Effector memory CD8-positive, alpha-beta T cell (primary cell): ENCODE data around the gene CELF5.
"Not testable (repeated sequence)": the region's sequence is repeated elsewhere in the genome, so short reads cannot be mapped to it uniquely, and the experiment has no call there.

Experiments used
- ATAC-seq: fragments of 150-1000 bp; cut with Tn5 transposase; replicated peaks from 2 replicates; pipeline ENCODE4 v1.10.0; 2021; ENCODE audit warnings: mild to moderate bottlenecking, moderate library complexity
- DNase-seq, 3 experiments: peaks; one replicate each; pipeline ENCODE4 v3.0.0; 2021
- H3K27ac Mint-ChIP-seq, 2 donors: one replicate each; pipeline ENCODE4 v1.8.0; 2022; ENCODE audit warnings: mild to moderate bottlenecking in 2 of 2, mixed read lengths in 2 of 2, moderate library complexity in 2 of 2
- H3K27me3 Mint-ChIP-seq, 2 donors: one replicate each; pipeline ENCODE4 v1.8.0; 2022; ENCODE audit warnings: mixed read lengths in 2 of 2
- H3K36me3 Mint-ChIP-seq: one replicate; pipeline ENCODE4 v1.8.0; 2022; ENCODE audit warnings: mild to moderate bottlenecking, moderate library complexity, mixed read lengths; ENCODE audit not compliant: insufficient read depth
- H3K4me1 Mint-ChIP-seq, 2 donors: one replicate each; pipeline ENCODE4 v1.8.0; 2022; ENCODE audit warnings: low read depth in 2 of 2, mixed read lengths in 2 of 2
- H3K4me3 Mint-ChIP-seq, 2 donors: one replicate each; pipeline ENCODE4 v1.8.0; 2022; ENCODE audit warnings: mild to moderate bottlenecking in 2 of 2, mixed read lengths in 2 of 2, moderate library complexity in 2 of 2
- H3K9me3 Mint-ChIP-seq, 2 donors: one replicate each; pipeline ENCODE4 v1.8.0; 2022; ENCODE audit warnings: mixed read lengths in 2 of 2

Gene CELF5

DNA sequence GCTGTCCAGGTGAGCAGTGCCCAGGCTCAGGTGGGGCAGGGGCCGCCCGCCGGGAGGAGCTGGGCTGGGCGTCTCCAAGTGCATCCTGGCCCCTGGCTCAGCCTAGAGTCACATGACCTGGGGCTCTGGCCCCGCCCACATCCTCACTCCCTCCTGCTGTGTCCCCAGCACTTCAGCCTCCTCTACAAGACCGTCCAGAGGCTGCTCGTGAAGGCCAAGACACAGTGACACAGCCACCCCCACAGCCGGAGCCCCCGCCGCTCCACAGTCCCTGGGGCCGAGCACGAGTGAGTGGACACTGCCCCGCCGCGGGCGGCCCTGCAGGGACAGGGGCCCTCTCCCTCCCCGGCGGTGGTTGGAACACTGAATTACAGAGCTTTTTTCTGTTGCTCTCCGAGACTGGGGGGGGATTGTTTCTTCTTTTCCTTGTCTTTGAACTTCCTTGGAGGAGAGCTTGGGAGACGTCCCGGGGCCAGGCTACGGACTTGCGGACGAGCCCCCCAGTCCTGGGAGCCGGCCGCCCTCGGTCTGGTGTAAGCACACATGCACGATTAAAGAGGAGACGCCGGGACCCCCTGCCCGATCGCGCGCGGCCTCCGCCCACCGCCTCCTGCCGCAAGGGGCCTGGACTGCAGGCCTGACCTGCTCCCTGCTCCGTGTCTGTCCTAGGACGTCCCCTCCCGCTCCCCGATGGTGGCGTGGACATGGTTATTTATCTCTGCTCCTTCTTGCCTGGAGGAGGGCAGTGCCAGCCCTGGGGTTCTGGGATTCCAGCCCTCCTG is 16.8 kb upstream of the CELF5 start:
- Mint-ChIP-seq H3K9me3 (no peaks in the 10 kb centered on the region), H3K4me1 (peaks cover 7 to 9% of the 10 kb centered on the region in 2 donors), H3K4me3 (no peak overlapping the region), H3K27ac (no peak overlapping the region), H3K36me3 (peaks cover 13% of the 10 kb centered on the region), H3K27me3 (no peaks in the 10 kb centered on the region)
- DNase-seq, result no peak
- ATAC-seq, result no peak

- no peak overlapping the region for H3K4me3 Mint-ChIP-seq
- ATAC-seq (no peak), DNase-seq (no peak)
- H3K27ac Mint-ChIP-seq, result no peak overlapping the region
- peaks cover 7 to 9% of the 10 kb centered on the region in 2 donors for H3K4me1 Mint-ChIP-seq
- H3K27me3 Mint-ChIP-seq, result no peaks in the 10 kb centered on the region
- no peaks in the 10 kb centered on the region for H3K9me3 Mint-ChIP-seq
- H3K36me3 Mint-ChIP-seq, result peaks cover 13% of the 10 kb centered on the region
Measured at GRCh38 chr19:3208317-3209207, 15.9 kb upstream of the CELF5 start.

GRCh38 chr19:3210347-3211017 is 14.0 kb upstream of the CELF5 start:
- Mint-ChIP-seq H3K27me3 (no peaks in the 10 kb centered on the region), H3K27ac (no peak overlapping the region), H3K9me3 (no peaks in the 10 kb centered on the region), H3K4me1 (peaks cover 7 to 9% of the 10 kb centered on the region in 2 donors), H3K4me3 (no peak overlapping the region), H3K36me3 (peaks cover 13% of the 10 kb centered on the region)
- ATAC-seq, result peak; percentile 88
- peak; percentile 59 to 75 (median 64) for DNase-seq

GRCh38 chr19:3211191-3211590 is 13.3 kb upstream of the CELF5 start:
- Mint-ChIP-seq H3K36me3 (peaks cover 13% of the 10 kb centered on the region), H3K27ac (no peak overlapping the region), H3K4me1 (peaks cover 7 to 9% of the 10 kb centered on the region in 2 donors), H3K9me3 (no peaks in the 10 kb centered on the region), H3K27me3 (no peaks in the 10 kb centered on the region), H3K4me3 (no peak overlapping the region)
- DNase-seq (no peak), ATAC-seq (no peak)

GRCh38 chr19:3213159-3213558 is 11.3 kb upstream of the CELF5 start:
- no peaks in the 10 kb centered on the region for H3K27me3 Mint-ChIP-seq
- no peak for ATAC-seq
- peaks cover 6% of the 10 kb centered on the region for H3K36me3 Mint-ChIP-seq

DNA sequence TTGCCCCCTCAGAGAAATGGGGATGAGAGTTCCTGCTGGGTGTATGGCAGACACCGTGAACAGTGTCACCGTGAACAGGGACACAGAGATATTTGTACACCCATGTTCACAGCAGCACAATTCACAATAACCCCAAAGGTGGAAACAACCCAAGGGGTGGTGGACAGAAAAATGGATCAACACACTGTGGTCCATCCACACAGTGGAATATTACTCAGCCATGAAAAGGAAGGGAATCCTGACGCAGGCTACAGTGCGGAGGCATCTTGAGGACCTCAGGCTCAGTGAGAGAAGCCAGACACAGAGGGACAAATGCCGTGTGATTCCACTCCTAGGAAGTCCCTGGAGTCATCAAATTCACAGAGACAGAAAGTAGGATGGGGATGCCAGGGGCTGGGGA is 7.6 kb upstream of the CELF5 start:
- no peak for DNase-seq
- Mint-ChIP-seq H3K36me3 (no peaks in the 10 kb centered on the region), H3K4me3 (no peak overlapping the region), H3K4me1 (no peaks in the 10 kb centered on the region), H3K9me3 (no peaks in the 10 kb centered on the region), H3K27ac (no peak overlapping the region), H3K27me3 (no peaks in the 10 kb centered on the region)
- ATAC-seq, result no peak

More at GRCh38 chr19:3213159-3213558, 11.3 kb upstream of the CELF5 start:
- Mint-ChIP-seq H3K4me3 (no peak overlapping the region), H3K4me1 (peaks cover 7 to 9% of the 10 kb centered on the region in 2 donors), H3K9me3 (no peaks in the 10 kb centered on the region), H3K27ac (peak overlapping the region; percentile 64 to 84)
- no peak for DNase-seq

DNA sequence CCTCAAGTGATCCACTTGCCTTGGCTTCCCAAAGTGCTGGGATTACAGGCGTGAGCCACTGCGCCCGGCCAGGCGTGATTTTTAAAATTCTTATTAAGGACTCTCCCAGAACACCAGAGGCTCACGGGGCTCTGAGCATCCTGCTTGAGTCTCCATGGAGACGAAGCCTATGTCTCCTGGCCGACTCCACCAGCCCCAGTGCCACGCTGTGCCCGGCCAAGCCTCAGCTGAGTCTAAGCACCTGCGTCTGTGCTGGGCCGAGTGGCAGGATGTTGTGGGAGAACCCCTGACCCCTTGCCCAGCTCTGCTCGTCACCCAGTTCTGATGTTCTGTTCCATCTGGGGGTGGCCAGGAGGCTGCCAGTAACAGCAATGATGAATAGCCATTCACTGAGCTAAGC is 3.9 kb upstream of the CELF5 start:
- DNase-seq (no peak), ATAC-seq (no peak)
- no peaks in the 10 kb centered on the region for H3K4me1 Mint-ChIP-seq
- no peak overlapping the region for H3K4me3 Mint-ChIP-seq
- H3K36me3 Mint-ChIP-seq, result peaks cover 4% of the 10 kb centered on the region
- no peak overlapping the region for H3K27ac Mint-ChIP-seq
- peaks cover 0 to 7% of the 10 kb centered on the region in 2 donors for H3K27me3 Mint-ChIP-seq
- no peaks in the 10 kb centered on the region for H3K9me3 Mint-ChIP-seq

- ATAC-seq, H3K9me3 Mint-ChIP-seq, H3K4me1 Mint-ChIP-seq, H3K27ac Mint-ChIP-seq, H3K4me3 Mint-ChIP-seq, DNase-seq, H3K36me3 Mint-ChIP-seq: not testable (repeated sequence)
- H3K27me3 Mint-ChIP-seq, result peaks cover 7 to 16% of the 10 kb centered on the region in 2 donors
Measured at GRCh38 chr19:3221576-3221975, 2.9 kb upstream of the CELF5 start.

DNA sequence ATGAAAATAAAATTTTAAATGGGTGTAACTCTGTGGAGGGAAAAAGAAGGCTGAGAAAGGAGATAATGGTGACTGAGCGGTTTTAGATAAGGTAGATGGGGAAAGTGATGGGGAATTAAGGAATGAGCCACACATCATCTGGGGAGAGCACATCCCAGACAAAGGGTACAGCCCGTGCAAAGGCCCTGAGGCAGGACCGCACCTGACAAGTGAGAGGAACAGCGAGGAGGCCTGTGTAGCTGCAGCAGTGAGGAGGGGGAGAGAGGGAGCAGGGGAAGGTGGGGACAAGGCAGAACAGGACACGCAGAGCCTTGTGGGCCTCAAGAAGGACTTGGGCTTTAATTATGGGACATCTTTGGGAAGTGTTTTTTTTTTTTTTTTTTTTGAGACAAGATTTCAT is 1.8 kb upstream of the CELF5 start:
- no peak for DNase-seq
- Mint-ChIP-seq H3K4me3 (no peak overlapping the region), H3K27me3 (peaks cover 18 to 27% of the 10 kb centered on the region in 2 donors)

DNA sequence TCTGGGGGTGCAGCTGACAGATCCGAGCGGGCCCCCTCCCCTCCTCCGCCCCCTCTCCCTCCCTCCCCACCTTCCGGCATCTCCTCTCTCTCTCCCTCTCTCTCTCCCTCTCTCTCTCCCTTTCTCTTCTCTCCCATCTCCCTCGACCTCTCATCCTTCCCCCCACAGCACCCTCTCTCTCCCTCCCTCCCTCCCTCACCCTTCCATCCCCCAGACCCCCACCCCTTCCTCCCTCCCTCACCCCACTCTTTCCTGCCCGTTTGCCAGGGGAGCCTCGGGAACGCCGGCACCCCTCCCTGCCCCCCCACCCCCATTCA is 666 bp downstream of the CELF5 start:
- no peak overlapping the region for H3K27ac Mint-ChIP-seq
- H3K9me3 Mint-ChIP-seq, result no peaks in the 10 kb centered on the region
- H3K4me1 Mint-ChIP-seq, result no peaks in the 10 kb centered on the region
- peaks cover 24 to 35% of the 10 kb centered on the region in 2 donors for H3K27me3 Mint-ChIP-seq
- H3K4me3 Mint-ChIP-seq, result peak overlapping the region; percentile 34 to 38
- peaks cover 7% of the 10 kb centered on the region for H3K36me3 Mint-ChIP-seq
- no peak for ATAC-seq
- no peak for DNase-seq

More for the DNA sequence above, 1.8 kb upstream of the CELF5 start:
- H3K36me3 Mint-ChIP-seq, result peaks cover 7% of the 10 kb centered on the region
- no peaks in the 10 kb centered on the region for H3K4me1 Mint-ChIP-seq
- ATAC-seq, result no peak
- H3K27ac Mint-ChIP-seq, result no peak overlapping the region
- H3K9me3 Mint-ChIP-seq, result no peaks in the 10 kb centered on the region

DNA sequence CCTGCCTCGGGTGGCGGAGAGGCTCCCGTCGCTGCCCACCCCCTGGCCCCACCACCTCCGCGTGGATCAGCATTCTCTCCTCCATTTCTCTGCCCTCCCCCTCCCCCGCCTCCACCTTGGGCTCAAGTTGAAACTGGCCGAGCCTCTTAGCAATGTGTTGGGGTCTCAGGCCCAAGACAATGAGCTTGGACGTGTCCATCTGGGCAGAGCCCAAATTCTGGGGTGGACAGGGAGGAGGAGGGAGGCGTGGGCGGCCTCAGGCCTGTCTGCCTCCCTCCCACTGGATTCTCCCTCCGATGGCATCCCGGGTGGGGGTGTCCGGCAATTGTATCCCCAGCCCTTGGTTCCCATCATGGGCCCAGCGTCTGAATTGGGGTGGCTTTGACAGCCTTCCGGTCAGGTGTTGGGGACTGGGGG is 1.2 kb downstream of the CELF5 start:
- peak overlapping the region in 1 of 2 donors; percentile 25 for H3K4me3 Mint-ChIP-seq

DNA sequence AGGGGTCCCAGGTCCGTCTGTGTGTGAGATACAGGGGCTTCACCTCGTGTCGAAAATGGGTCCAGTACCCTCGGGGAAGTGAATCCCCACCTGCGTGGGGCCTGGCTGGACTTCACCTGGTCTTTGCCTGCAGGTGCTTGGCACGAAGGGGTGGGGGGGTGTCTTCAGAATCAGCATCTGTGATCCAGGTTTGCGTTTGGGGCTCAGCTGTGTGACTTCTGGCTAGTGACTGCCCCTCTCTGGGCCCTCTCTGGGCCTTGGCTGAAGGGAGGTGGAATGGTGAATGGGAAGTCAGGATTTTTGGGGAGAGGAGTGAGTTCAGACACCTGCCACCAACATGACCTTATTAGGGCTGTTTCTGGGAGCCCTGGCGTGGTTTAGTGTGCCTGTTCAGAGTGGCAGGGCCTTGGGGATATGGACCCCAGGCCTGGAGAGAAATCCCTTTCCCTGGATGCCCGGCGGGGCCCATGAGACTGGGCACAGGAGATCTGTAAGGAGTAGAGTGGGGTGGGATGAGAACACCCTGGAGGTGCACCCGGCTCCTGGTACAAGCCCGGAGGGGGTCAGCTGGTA is 2.7 kb downstream of the CELF5 start:
- peaks cover 7% of the 10 kb centered on the region for H3K36me3 Mint-ChIP-seq
- H3K27me3 Mint-ChIP-seq, result peaks cover 24 to 35% of the 10 kb centered on the region in 2 donors
- H3K27ac Mint-ChIP-seq, result no peak overlapping the region
- H3K4me1 Mint-ChIP-seq, result no peaks in the 10 kb centered on the region
- no peak overlapping the region for H3K4me3 Mint-ChIP-seq
- no peak for ATAC-seq
- H3K9me3 Mint-ChIP-seq, result no peaks in the 10 kb centered on the region
- no peak for DNase-seq

More for the DNA sequence above, 1.2 kb downstream of the CELF5 start:
- Mint-ChIP-seq H3K27me3 (peaks cover 24 to 35% of the 10 kb centered on the region in 2 donors), H3K27ac (no peak overlapping the region), H3K4me1 (no peaks in the 10 kb centered on the region), H3K9me3 (no peaks in the 10 kb centered on the region), H3K36me3 (peaks cover 7% of the 10 kb centered on the region)
- no peak for ATAC-seq
- DNase-seq, result no peak

DNA sequence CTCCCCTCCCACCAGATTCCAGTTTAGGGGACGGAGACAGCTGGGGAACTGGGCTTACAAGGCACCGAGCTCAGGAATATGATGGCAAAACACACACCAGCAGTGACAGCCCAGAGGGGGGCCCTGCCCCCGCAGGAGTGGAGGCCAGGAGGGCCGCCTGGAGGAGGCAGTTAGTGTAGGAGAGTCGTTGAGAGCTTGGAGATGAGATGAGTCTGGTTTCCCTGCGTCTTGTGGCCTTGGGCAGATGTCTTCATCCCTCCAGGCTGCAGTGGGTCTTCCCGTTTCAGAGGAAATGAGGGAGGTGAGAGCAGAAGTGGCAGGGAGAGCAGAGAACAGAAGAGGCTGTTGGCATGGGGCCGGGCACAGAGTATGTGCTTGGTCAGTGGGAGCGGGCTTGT is 4.9 kb downstream of the CELF5 start:
- Mint-ChIP-seq H3K27ac (no peak overlapping the region), H3K4me1 (no peaks in the 10 kb centered on the region), H3K36me3 (peaks cover 7% of the 10 kb centered on the region), H3K9me3 (no peaks in the 10 kb centered on the region), H3K4me3 (no peak overlapping the region), H3K27me3 (peaks cover 36 to 42% of the 10 kb centered on the region in 2 donors)
- no peak for DNase-seq
- ATAC-seq, result no peak
